ENCODE data around the gene SCIMP.

DNA sequence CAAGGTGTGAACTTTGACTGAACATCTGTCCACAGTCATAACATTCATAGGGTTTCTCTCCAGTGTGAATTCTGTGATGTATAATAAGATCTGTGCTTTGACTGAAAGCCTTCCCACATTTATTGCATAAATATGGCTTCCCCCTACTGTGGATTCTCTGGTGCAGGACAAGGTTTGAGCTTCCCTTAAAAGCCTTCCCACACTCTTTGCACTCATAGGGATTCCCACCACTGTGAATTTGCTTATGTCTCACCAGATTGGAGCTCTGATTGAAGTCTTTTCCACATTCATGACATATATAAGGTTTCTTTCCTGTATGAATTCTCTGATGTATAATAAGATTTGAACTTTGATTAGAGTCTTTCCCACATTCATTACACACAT lies 51.3 kb downstream of the SCIMP start:
- TF ChIP-seq, protein P1, sequence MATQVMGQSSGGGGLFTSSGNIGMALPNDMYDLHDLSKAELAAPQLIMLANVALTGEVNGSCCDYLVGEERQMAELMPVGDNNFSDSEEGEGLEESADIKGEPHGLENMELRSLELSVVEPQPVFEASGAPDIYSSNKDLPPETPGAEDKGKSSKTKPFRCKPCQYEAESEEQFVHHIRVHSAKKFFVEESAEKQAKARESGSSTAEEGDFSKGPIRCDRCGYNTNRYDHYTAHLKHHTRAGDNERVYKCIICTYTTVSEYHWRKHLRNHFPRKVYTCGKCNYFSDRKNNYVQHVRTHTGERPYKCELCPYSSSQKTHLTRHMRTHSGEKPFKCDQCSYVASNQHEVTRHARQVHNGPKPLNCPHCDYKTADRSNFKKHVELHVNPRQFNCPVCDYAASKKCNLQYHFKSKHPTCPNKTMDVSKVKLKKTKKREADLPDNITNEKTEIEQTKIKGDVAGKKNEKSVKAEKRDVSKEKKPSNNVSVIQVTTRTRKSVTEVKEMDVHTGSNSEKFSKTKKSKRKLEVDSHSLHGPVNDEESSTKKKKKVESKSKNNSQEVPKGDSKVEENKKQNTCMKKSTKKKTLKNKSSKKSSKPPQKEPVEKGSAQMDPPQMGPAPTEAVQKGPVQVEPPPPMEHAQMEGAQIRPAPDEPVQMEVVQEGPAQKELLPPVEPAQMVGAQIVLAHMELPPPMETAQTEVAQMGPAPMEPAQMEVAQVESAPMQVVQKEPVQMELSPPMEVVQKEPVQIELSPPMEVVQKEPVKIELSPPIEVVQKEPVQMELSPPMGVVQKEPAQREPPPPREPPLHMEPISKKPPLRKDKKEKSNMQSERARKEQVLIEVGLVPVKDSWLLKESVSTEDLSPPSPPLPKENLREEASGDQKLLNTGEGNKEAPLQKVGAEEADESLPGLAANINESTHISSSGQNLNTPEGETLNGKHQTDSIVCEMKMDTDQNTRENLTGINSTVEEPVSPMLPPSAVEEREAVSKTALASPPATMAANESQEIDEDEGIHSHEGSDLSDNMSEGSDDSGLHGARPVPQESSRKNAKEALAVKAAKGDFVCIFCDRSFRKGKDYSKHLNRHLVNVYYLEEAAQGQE (IDR thresholded peaks at IDR 0.05; ENCODE audit: insufficient read depth in 1 of 2, low read depth in 2 of 2, low read length in 2 of 2) = no peak
- TF ChIP-seq POLR2AphosphoS5 (IDR thresholded peaks at IDR 0.05; ENCODE audit: low read depth, low read length) (no peak; the same call in 1 of the 2 replicates), SIN3A (IDR thresholded peaks at IDR 0.05; ENCODE audit: borderline replicate concordance, insufficient read depth, low read length) (no peak)
